ENCODE results near the gene PAX5. TPM values are rescaled to one million over a fixed set of nuclear protein-coding genes. Genes with fewer than 3 reads are reported as not detected.

Gene PAX5
- total RNA-seq, 3 donors from 2014 or later (not counting 1 experiment from before 2014, with no cell fraction given) = 1.3 to 2.1 (median 2.0) TPM

- 93% methylated on average over 12 of the region's 12 CpGs for WGBS (ENCODE audit: insufficient coverage)
- no peaks in the 10 kb centered on the region for H3K4me1 Mint-ChIP-seq
- TF ChIP-seq CTCF (IDR thresholded peaks at IDR 0.05) = no peak
- DNase-seq (no peak), ATAC-seq (no peak)
- Histone ChIP-seq H3K4me3 (ENCODE audit: low read length) (no peak overlapping the region), H3K9me3 (ENCODE audit: control insufficient read depth, insufficient read depth, low read length) (no peaks in the 10 kb centered on the region), H3K36me3 (ENCODE audit: control insufficient read depth, insufficient read depth, low read length) (no peaks in the 10 kb centered on the region), H3K27me3 (ENCODE audit: control insufficient read depth, insufficient read depth, low read length) (no peaks in the 10 kb centered on the region), H3K4me1 (ENCODE audit: control insufficient read depth, insufficient read depth, low read length) (no peaks in the 10 kb centered on the region), H3K27ac (ENCODE audit: low read length) (no peak overlapping the region)
- no peak overlapping the region for H3K4me3 Mint-ChIP-seq
- intact Hi-C loops (cut with micrococcal nuclease) = no loop called here
- H3K27me3 Mint-ChIP-seq (ENCODE audit: low read depth in 2 of 2) = peaks cover 4 to 19% of the 10 kb centered on the region in 2 donors
- H3K27ac Mint-ChIP-seq = no peak overlapping the region
- H3K36me3 Mint-ChIP-seq = no peaks in the 10 kb centered on the region
- no peaks in the 10 kb centered on the region for H3K9me3 Mint-ChIP-seq
Observed at GRCh38 chr9:36880075-36880474, 154.0 kb downstream of the PAX5 start.

GRCh38 chr9:36878986-36879982 lies 154.8 kb downstream of the PAX5 start:
- H3K36me3 Mint-ChIP-seq = no peaks in the 10 kb centered on the region
- Histone ChIP-seq H3K27me3 (ENCODE audit: control insufficient read depth, insufficient read depth, low read length) (no peaks in the 10 kb centered on the region), H3K4me3 (ENCODE audit: low read length) (no peak overlapping the region), H3K36me3 (ENCODE audit: control insufficient read depth, insufficient read depth, low read length) (no peaks in the 10 kb centered on the region), H3K4me1 (ENCODE audit: control insufficient read depth, insufficient read depth, low read length) (no peaks in the 10 kb centered on the region), H3K9me3 (ENCODE audit: control insufficient read depth, insufficient read depth, low read length) (no peaks in the 10 kb centered on the region), H3K27ac (ENCODE audit: low read length) (no peak overlapping the region)
- ATAC-seq (no peak), DNase-seq (no peak)
- intact Hi-C loops (cut with micrococcal nuclease) = no loop called here
- H3K27ac Mint-ChIP-seq = no peak overlapping the region
- H3K4me1 Mint-ChIP-seq = no peaks in the 10 kb centered on the region
- peaks cover 0 to 15% of the 10 kb centered on the region in 2 donors for H3K27me3 Mint-ChIP-seq (ENCODE audit: low read depth in 2 of 2)
- TF ChIP-seq CTCF (IDR thresholded peaks at IDR 0.05) = no peak
- WGBS (ENCODE audit: insufficient coverage) = 84% methylated on average over 18 of the region's 18 CpGs
- no peaks in the 10 kb centered on the region for H3K9me3 Mint-ChIP-seq
- H3K4me3 Mint-ChIP-seq = no peak overlapping the region

GRCh38 chr9:36877239-36877638 lies 156.8 kb downstream of the PAX5 start:
- WGBS (ENCODE audit: insufficient coverage) = 75% methylated on average over 6 of the region's 6 CpGs

More at GRCh38 chr9:36877239-36877638, 156.8 kb downstream of the PAX5 start:
- DNase-seq = no peak
- Histone ChIP-seq H3K36me3 (ENCODE audit: control insufficient read depth, insufficient read depth, low read length) (no peaks in the 10 kb centered on the region), H3K27ac (ENCODE audit: low read length) (no peak overlapping the region), H3K27me3 (ENCODE audit: control insufficient read depth, insufficient read depth, low read length) (no peaks in the 10 kb centered on the region), H3K4me1 (ENCODE audit: control insufficient read depth, insufficient read depth, low read length) (no peaks in the 10 kb centered on the region), H3K4me3 (ENCODE audit: low read length) (no peak overlapping the region), H3K9me3 (ENCODE audit: control insufficient read depth, insufficient read depth, low read length) (no peaks in the 10 kb centered on the region)
- H3K4me1 Mint-ChIP-seq = peaks cover 0 to 5% of the 10 kb centered on the region in 2 donors
- H3K27me3 Mint-ChIP-seq (ENCODE audit: low read depth in 2 of 2) = peaks cover 5 to 7% of the 10 kb centered on the region in 2 donors
- ATAC-seq = no peak
- intact Hi-C loops (cut with micrococcal nuclease) = no loop called here
- no peak overlapping the region for H3K27ac Mint-ChIP-seq
- no peak overlapping the region for H3K4me3 Mint-ChIP-seq
- TF ChIP-seq CTCF (IDR thresholded peaks at IDR 0.05) = no peak
- H3K36me3 Mint-ChIP-seq = no peaks in the 10 kb centered on the region
- H3K9me3 Mint-ChIP-seq = no peaks in the 10 kb centered on the region

Measured in natural killer cell (primary cell).